NCI-H226 (cell line): ENCODE data around the gene INSIG2.
A peak's percentile ranks its signal among the peaks of the same experiment; 100 is the strongest.

Experiments used
- DNase-seq: peaks from one replicate; pipeline ENCODE4 v3.0.0-alpha.2; 2015

Gene INSIG2

GRCh38 chr2:118088051-118089024, at the start of gene INSIG2:
Gene INSIG2, plus strand, starts transcription at chr2:118088471. Its CDS starts 8,086 bp downstream, at chr2:118096557.
- peak; percentile 99 for DNase-seq

GRCh38 chr2:118040891-118041290, 47.4 kb upstream of the INSIG2 start:
- no peak for DNase-seq

- DNase-seq = no peak
These were observed 44.1 kb upstream of the INSIG2 start for GRCh38 chr2:118044103-118044716.

GRCh38 chr2:118044854-118045253, 43.4 kb upstream of the INSIG2 start:
- no peak for DNase-seq

GRCh38 chr2:118045286-118045685, 43.0 kb upstream of the INSIG2 start:
- no peak for DNase-seq

- peak; percentile 20 for DNase-seq
These were observed 41.5 kb upstream of the INSIG2 start for GRCh38 chr2:118046634-118047210.

GRCh38 chr2:118047380-118047826, 40.9 kb upstream of the INSIG2 start:
- peak; percentile 79 for DNase-seq

GRCh38 chr2:118048401-118048800, 39.9 kb upstream of the INSIG2 start:
- DNase-seq = no peak

- no peak for DNase-seq
These were observed 39.0 kb upstream of the INSIG2 start for GRCh38 chr2:118049140-118049815.

GRCh38 chr2:118049816-118050140, 38.5 kb upstream of the INSIG2 start:
- no peak for DNase-seq

- peak; percentile 69 for DNase-seq
These were observed 37.9 kb upstream of the INSIG2 start for GRCh38 chr2:118050386-118050785.

GRCh38 chr2:118050974-118051373, 37.3 kb upstream of the INSIG2 start:
- DNase-seq = no peak

- no peak for DNase-seq
These were observed 36.4 kb upstream of the INSIG2 start for GRCh38 chr2:118051826-118052358.

- no peak for DNase-seq
These were observed 35.8 kb upstream of the INSIG2 start for GRCh38 chr2:118052474-118052873.

- DNase-seq = no peak
These were observed 34.6 kb upstream of the INSIG2 start for GRCh38 chr2:118053681-118054080.

- DNase-seq = no peak
These were observed 33.9 kb upstream of the INSIG2 start for GRCh38 chr2:118054213-118055008.

- DNase-seq = no peak
These were observed 32.6 kb upstream of the INSIG2 start for GRCh38 chr2:118055512-118056164.

GRCh38 chr2:118056165-118056534, 32.1 kb upstream of the INSIG2 start:
- no peak for DNase-seq

- DNase-seq = no peak
These were observed 31.5 kb upstream of the INSIG2 start for GRCh38 chr2:118056801-118057200.

- no peak for DNase-seq
These were observed 29.3 kb upstream of the INSIG2 start for GRCh38 chr2:118058951-118059350.

- DNase-seq = peak; percentile 56
These were observed 28.3 kb upstream of the INSIG2 start for GRCh38 chr2:118059919-118060478.
